Fibroblast of peridontal ligament (primary cell): ENCODE measurements around the gene ARHGEF7.

Experiments used
- DNase-seq: peaks from one replicate; pipeline ENCODE4 v3.0.0-alpha.2; 2010; ENCODE audit errors: extremely low read depth

ARHGEF7 gene

DNA sequence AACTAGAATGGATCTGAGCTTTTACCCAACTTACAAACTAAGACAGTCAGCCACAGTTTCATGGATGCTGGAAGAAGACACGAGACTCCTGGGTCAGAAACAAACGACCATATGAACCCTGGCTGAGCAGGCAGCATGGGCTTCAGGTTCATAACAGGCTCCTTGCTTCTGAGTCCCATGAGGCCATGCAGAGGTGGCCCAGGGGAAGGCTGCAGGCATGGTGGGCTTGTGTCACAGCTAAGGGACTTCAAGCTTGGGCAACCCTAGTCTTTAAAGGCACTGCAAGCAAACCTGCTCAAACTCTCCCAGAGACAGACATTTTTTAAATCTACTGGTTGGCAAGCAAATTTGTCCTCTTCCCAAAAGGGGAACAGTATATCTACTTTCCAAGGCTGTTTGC lies 5.1 kb upstream of the ARHGEF7 start:
- DNase-seq: no peak

DNA sequence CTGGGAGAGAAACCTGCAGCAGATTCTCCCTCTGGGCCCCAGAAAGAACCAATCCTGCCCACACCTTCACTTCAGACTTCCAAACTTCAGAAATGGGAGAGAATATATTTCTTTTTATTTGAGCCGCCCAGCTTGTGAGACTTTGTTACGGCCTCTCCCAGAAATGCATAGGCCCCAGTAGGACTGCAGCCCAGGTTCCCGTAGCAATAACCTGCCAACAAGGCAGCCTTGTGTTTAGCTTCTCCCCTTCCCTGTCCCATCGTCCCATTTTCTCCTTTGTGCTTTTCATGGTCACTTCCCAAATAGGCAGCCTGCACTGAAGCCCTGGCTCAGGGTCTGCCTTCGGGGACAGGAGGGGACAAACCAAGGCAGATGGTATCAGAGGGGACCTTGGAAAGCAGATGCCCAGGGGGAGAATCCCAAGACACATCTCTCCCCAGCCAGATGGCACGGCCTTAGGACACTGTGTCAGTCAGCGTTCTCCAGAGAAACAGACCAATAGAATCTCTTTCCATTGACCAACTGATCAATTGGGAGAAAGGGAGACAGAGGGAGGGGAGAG lies 3.7 kb upstream of the ARHGEF7 start:
- no peak for DNase-seq

DNA sequence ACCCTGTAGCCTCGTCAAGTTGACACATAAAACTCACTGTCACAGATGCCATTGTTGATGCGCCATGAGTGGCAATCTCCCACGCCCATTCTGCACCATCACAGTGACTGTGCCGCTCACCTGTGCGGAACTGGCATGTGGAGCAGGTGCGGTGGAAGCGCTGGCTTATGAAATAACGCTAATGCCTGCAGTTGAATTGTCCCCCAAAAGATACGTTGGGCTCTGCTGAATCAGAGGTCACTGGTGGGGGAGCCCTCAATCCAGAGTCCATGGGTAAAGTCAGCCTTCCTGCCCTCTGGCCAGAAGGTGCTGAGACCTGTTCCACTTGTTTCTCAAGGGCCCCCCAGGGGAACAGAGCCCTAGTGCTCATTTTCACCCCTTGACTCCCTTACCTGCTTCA lies 2.9 kb upstream of the ARHGEF7 start:
- DNase-seq: no peak

DNA sequence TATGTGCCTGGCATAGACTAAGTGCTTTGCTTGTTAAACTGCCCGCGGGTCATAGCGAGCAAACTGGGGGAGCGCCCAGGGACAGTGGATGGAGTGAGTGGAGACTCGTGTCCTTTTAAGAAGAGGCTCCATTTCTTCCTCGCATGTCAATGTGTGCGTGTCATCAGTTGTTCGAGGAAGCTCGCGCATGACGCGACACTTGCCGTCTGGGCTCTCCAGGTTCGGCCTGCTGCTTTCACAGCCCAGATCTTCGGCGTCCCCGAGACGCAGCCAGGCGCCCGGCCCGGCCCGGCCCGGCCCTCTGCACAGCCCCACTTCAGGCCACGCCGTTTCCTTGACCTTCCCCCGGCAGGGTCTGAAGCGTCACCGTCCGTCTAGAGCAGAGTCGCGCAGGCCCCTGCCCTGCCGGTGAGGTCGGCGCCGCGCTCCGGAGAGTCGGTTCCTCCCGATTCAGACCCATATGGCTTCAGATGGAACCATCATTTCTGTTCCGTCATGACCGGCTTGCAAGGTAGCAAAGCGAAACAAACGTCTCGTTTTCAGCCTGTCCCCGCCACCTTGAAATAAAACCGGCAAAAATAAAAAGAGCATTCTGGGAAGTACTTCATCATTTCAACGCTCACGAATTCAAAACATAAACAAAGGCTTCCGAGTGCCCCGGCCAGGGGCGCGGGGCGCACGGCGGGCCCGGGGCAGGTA lies 599 bp upstream of the ARHGEF7 start:
- peak; percentile 40 for DNase-seq

DNA sequence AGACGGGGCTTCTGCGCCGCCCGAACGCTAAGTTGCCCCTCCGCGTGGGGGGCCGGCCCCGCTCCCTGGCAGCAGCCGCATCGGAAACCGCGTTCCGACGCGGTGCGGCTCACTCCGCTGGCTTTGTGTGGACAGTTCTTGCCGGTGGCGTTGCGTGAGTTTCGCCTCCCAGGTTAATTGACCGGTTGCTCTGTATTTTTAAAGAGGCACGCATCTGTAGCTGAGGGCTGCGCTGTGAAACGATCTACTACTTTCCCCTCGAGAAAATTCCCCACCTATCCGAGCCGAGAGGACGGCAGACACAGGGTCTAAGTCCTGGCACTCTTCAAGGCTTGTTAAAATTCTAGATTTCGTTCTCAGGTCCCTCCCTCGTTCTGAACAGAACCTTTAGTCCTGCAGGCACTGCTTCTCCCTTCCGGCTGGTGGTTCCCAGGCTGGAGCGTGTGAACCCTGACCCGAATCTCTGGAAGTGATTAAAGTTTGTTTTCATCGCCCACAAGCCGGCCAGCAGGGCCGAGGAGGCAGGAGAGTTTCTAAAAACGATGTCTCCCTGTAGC lies 933 bp downstream of the ARHGEF7 start:
- peak; percentile 92 for DNase-seq

DNA sequence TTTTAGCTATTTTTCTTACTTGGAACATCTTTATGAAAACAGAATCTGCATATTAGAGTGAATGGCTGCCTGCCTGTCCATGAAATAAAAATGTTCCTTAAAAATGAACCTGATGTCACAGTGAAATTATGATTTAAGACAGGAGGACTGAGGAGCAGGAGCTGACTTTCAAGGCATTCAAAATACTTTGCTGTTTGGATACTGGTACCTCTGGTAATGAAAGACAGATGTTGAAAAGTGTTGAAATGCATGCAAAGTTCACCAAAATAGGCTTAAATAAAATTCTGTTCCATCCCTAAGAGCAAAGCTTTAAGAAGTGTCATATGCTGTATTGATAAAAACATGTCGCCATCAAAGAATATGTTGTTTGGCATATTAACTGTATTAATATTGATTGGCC lies 1.7 kb downstream of the ARHGEF7 start:
- DNase-seq: peak; percentile 83

DNA sequence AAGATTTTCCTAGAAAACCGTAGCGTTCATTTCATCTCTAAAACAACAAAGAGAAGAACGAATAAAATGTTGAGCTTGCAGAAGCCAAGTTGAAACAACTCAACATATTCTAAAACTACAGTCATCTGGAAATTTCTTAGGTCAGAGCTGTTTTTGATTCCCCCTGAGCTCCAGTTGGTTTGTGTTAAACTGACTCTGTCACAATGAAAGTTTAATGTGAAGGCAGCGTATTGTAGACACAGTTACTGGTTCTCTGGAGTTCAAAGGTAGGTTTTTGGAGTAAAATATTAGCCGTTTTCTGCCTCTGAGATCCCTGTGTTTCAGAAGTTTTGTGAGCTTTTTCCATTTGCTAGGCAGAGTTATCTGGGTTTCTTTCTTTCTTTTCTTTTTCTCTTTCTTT lies 2.2 kb downstream of the ARHGEF7 start:
- no peak for DNase-seq

DNA sequence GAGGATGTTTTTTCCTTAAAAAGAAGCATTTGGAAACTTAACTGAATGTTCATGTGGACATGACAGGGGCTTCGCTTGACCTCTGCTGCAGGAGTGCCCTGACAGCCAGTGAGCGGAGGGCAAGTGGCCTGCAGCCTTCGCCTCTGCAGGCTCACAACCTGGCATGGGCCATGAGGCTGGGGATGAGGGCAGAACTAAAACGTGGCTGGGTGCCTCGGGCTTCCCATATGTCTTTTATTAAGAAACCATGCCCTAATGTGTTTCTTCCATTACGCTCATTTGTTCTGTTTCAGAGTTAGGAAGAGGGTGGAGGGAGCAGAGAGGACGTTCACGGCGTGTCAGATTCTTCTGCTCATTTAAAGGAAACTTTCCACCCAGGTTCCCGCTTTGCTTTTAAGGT lies 2.9 kb downstream of the ARHGEF7 start:
- DNase-seq: no peak

DNA sequence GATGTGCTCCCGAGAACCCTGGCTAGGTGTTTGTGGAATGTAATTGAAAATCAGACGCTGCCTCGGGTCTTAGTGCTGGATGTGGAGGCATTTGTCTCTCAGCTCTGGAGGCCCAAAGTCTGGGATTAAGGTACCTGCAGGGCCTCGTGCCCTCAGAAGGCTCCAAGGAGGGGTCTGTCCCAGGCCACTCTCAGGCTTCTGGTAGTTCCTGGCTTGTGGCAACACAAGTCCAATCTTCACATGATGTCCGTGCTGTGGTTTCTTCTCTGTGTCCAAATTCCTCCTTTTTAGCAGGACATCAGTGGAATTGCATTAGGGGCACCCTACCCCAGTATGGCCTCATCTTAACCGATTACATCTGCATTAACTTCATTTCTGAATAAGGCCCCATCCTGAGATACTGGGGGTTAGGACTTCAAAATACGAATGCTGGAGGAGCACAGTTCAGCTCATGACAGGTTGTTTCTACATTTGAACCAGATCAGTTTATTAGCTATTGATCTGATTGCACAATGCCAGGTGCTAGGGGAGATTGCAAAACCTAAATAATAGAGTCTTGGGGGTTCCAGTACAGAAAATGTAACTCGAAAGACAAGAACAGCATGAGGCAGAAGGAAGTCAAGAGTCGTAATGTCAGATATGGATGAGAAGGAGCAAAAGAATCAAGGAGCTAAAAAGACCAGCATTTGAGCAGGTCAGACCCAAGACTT lies 3.9 kb downstream of the ARHGEF7 start:
- no peak for DNase-seq

DNA sequence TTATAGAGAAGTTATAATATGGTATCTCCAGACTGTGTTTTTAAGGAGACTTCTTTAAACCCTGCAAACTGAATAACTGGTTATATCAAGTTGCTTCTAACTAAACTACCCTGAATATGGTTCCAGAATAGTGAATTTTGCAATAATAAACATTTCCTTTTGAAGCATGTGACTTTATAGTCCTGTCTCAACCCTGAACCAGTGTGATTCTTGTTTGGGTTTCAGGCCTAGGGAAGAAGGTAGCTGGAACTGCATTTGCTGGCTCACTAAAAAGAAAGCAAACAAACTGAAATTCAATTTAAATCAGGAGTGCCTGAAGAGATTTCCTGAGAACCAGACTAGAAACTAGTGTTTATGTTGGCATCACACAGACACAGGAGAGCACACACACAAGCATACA lies 4.9 kb downstream of the ARHGEF7 start:
- DNase-seq: peak; percentile 60

DNA sequence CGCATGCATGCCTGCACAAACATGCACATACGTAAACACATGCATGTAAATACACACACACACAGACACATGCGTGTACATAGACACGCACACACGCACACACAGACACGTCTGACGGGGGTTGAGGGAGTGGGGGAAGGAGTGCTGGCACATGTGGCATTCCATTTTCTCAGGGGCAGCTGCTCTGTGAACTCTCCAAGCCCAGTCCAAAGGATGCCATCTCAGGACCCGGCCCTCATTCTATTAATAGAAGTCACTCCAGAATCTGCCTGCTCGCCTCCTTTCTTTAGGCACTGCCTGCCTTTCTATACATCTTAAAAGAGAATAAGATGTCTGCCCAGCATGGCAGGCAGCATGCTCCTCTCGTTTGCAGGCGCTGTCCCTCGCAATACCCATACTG lies 5.3 kb downstream of the ARHGEF7 start:
- no peak for DNase-seq

DNA sequence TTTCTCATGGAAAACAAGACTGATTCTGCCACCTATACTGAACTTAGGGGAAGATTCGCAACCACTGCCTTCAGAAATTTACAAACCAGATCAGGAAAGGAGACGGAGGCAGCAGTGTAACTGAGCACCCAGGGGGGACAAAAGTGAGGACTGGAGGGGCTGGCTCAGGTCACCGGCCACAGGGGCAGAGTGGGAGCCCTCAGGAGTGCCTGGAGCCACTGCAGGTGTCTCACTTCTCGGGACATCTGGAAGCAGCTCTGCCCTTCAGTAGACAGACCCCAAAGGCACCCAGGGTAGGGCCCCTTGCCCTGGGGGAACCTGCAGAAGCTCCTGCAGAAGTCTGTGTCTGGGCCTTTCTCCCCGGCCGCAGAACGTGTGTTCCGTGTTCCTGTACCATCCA lies 5.8 kb downstream of the ARHGEF7 start:
- DNase-seq: no peak

DNA sequence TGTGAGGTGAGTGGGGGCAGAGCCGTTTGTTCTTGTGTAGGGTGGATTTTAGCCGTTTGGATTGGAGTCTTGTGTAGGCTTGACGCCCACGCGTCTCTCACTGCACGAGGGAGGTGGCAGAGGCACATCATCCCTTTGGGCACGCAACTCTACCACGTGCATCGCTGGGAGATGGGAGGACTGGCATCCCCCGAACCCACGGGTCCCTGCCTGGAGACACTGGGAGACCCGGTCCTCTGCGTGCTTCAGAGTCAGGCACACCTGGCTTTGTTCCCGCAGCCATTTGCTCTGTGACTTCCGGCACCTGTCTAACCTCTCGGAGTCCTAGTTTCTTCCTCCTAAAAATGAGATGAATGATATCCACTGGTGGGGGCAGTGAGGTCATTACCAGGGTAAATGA lies 6.4 kb downstream of the ARHGEF7 start:
- DNase-seq: no peak

DNA sequence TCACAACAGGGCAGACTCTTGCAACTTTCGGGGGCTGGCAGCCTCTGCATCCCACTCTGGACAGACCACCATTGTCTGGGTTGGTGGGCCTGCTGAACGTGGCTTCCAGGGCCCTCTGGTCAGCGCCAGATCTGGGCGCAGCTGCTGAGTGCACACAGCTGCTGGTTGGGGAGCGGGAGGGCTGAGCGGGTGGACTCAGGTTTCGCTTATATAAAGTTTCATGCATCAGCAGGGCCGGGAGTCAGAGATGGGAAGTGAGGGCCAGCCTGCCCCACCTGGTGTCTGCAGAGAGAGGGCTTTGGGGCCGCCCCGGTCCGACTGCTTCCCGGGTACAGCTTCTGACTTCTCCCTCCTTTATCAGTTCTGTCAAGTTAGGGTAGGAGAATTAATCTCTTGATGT lies 6.9 kb downstream of the ARHGEF7 start:
- no peak for DNase-seq

DNA sequence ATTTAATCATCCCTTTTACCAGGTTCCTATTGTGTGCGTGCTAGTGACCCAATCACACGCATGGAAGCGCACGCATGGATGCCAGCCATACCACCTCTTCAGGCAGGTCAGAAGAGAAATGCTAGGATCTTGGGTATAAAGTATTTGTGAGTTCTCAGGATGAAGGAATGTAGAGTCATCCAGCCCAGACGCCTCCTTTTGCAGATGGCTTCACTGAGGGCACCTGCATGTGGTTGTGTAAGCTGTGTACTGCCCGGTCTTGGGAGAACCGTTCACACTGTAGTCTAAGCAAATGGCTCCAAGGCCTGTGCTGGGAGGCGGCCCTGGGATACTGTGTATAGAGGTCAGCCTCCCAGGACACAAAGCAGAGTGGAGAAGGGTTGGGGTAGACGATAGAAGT lies 7.5 kb downstream of the ARHGEF7 start:
- DNase-seq: no peak

DNA sequence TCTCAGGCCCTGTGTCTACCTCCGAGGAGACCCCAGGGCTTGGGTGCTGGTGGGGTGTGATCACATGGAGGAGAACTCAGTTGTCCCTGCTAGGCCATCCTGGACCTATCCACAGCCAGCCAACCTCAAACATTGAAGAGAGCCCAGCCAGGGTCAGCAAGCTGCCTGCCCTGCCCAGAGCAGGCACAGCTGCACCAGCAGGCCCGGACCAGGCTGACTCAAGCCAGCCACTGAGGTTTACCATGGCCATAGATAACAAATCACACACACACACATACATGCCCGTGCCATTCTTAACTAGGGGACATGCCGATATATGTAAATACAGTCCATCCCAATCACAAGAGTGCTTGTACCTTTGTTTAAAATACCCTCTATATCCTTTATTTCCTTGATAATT lies 8.1 kb downstream of the ARHGEF7 start:
- DNase-seq: no peak

DNA sequence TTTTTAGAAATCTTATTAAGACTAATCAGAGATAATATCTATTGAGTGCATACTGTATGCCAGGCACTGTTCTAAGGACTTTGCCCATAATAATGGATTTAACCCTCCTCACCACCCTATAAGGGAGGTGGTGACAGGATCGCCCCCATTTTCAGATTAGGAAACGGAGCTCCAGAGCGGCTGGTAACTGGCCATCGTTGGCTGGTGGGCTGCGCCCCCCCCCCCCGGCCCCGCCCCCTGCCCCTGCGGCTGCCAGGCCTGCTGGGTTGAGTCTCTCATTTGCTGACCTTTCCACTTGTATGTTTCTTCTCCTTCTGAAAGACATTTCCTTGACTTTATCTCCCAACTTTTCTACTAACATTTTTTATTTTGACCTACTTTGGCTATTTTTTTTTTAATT lies 8.5 kb downstream of the ARHGEF7 start:
- DNase-seq: no peak

DNA sequence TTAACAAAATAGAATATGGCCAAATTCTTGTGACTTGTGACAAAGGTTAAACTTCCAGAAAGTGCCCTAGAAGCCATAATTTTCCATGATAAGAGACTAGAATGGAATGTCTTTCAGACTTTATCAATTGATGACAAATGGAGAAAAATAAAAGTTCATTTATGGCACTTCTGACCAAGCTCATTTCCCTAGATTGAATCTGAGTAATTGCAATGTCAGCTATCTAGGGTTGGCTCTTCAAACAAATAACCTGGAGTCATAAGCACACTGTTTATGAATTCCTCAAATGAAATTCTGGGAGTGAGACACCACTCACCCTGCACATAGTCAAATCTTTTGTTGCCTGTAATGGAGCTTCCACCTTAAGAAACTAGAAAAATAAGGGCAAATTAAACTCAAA lies 11.4 kb downstream of the ARHGEF7 start:
- DNase-seq: no peak

DNA sequence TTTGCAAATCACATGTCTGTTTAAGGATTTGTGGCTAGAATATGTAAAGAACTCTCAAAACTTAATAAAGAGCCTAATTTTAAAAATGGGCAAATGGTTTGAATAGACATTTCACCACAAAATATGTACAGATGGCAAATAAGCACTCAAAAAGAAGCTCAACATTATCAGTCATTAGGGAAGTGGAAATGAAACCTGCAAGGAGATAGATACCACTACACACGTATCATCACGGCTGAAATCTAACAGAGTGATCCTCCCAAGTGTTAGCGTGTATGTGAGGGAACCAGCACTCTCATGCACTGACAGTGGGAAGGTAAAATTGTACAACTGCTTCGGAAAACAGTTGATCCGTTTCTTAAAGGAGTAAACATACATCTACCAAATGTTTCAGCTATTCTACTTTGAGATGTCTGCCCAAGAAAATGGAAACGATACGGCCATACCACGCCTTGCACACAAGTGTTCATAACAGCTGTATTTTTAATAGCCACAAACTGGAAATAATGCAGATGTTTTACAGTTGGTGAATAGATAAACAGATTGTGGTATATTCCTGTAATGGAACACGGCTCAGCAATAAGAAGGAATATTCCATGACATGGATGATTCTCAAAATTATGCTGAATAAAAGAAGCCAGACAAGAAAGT lies 14.5 kb downstream of the ARHGEF7 start:
- DNase-seq: no peak

DNA sequence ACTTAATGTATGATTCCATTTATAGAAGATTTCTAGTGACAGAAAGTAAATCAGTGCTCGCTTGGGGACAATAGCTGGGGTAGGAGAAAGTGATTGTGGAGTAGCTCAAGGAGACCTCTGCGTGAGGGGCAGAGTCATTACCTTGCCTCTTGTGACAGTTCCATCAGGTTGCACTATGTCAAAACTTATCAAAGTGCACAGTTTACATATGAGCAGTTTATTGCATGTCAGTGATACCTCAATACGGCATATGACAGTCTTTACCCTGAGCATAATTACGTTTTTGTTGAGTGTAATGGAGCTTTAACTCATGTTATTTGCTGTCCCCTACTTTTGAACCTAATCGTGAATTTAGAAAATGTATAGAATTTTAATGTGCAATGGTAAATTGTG lies 15.0 kb downstream of the ARHGEF7 start:
- no peak for DNase-seq

DNA sequence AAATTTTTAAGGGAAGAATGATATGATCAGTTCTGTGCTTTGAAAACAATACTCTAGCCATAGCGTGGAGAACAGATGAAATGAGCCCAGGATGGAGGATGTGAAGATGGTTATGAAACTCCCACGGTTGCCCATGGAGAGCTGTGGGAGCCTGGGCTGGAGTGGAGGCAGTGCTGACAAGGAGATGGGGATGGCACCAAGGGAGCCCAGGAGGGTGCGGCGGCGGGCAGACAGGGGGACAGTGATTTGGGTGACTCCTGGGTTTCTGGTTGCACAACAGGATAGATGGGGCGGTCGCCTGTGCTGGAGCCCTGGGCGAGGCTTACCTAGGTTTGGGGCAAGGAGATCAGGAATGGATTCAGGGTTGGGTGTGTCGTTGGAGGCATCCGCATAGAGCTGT lies 15.9 kb downstream of the ARHGEF7 start:
- DNase-seq: no peak

DNA sequence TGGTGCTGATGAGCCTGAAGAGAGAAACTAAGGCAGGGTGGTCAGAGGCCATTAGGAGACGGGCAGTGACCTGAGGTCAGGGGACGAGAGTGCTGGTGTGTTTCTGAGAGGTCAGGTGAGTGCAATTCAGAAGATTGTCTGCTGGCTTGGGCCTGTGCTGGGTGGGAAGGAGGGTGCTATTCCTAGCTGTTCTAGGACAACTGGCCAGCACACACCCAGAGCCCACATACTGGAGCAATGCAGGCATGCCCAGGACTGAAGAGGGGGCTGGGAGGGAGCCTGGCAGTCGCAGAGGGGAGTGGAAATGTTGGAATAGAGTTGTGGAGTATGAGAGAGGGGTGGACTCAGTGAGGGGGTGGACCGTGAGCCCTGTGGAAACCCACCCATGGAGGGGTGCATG lies 16.5 kb downstream of the ARHGEF7 start:
- no peak for DNase-seq

DNA sequence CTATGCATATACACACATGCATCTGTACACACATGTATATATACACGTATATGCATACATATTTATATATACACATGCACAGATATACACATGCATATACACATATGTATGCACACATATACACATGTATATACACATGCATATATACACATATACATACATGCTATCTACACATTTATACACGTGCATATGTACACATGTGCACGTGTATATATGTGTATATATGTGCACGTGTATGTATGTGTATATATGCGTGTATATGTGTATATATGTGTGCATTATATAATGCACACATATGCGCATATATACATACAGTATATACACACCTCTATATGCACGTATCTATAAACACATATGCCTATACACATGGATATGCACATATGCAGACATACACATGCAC lies 17.8 kb downstream of the ARHGEF7 start:
- no peak for DNase-seq
